HG02798 (cell line): ENCODE data around the gene NEK10.
"Not testable (repeated sequence)": the region's sequence is repeated elsewhere in the genome, so short reads cannot be mapped to it uniquely, and the experiment has no call there.

Experiments
- ATAC-seq: cut with Tn5 transposase; IDR thresholded peaks from one replicate; pipeline ENCODE4 v1.9.1; 2021; ENCODE audit warnings: mild to moderate bottlenecking; ENCODE audit not compliant: unreplicated experiment, poor library complexity

NEK10 gene

GRCh38 chr3:27319847-27320526 is 49.2 kb downstream of the NEK10 start:
- no peak for ATAC-seq

GRCh38 chr3:27319304-27319703 is 49.9 kb downstream of the NEK10 start:
- no peak for ATAC-seq

DNA sequence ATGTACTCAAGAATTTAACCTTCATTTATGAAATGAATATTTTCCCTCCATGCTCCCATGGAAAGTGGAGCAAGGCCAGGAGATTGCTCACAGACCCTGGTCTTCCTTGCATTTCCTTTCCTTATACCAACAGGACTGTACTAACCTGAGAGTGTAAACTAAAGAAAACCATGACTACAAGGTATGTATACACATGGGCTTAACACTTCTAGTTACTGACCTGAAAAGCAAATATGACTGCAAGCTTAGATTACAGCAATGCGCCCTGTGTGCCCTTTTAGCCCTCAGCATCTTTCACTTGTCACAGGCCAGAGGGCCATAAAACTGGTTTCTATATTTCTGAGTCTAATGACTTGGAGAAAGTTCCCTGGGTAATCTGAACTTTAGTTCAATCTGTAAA is 52.1 kb downstream of the NEK10 start:
- ATAC-seq = no peak

GRCh38 chr3:27315003-27315402 is 54.2 kb downstream of the NEK10 start:
- no peak for ATAC-seq

DNA sequence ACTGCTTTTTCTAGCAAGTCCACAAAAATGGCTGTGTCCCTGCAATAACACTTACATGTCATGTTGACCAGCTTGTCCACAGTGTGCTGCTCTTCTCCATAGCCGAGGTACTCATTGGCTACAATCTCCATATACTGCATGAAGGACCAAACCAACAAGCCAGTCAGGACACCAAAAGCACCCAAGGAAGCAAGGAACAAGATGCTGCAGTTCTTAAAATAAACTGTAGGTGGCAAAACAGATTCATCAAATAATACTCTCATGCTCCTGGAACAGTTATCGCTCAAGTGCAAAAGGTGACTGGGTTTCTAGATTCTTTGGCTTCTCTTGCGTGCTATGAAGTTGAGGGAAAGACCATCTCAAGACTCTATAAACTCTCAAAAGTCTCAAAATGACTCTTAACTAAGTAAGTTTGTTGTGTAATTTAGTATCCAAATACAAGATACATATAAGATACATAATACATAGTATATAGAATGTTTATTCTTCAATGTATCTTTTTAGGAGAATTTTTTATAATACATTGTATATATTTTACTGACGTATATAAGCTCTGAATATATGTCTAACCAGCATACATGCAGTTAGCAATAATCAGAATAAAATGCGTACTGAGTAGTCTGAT is 57.0 kb downstream of the NEK10 start:
- peak; percentile 91 for ATAC-seq

GRCh38 chr3:27311400-27311799 is 57.8 kb downstream of the NEK10 start:
- ATAC-seq = no peak

- no peak for ATAC-seq
These were observed 58.5 kb downstream of the NEK10 start for GRCh38 chr3:27310688-27311087.

GRCh38 chr3:27307566-27307965 is 61.6 kb downstream of the NEK10 start:
- ATAC-seq = no peak

DNA sequence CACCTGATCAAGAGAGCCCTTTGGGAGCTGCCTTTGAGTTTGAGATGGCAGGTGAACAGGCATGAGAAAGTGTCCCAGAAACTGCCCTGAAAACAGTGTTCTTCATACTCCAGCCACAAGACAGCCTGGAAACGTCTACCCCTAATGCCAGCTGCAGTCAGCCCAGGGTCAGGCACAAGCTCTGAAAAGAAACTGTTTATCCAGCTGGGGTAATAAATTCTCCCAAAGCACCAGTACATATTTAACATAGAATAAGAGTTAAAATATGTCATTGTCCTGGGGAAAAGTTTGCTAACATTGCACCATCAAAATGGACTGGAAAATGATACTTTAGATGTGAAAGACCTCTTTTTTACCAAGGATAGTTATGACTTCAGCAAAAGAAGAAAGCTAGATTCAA is 66.3 kb downstream of the NEK10 start:
- no peak for ATAC-seq

- not testable (repeated sequence) for ATAC-seq
These were observed 70.2 kb downstream of the NEK10 start for GRCh38 chr3:27298981-27299380.

DNA sequence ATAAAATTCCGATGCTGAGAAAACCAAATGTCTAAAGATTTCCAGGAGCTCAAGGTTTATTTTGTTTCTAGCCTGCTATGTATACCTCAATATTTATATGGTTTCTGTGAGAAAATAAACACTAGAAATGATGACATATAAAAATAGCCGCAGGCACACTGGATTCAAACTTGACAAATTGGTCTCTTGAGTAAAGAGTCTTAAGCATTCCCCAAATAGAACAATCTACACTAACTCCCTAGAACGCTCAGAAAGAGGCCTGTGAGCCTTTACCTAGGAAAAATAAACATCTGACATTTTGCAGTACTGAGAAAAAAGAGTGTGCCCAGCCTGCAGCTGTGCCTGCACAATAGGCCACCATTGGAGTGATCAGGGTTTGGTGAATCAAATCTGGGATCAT is 75.2 kb downstream of the NEK10 start:
- ATAC-seq = no peak

- no peak for ATAC-seq
These were observed 78.4 kb downstream of the NEK10 start for GRCh38 chr3:27290760-27291159.

DNA sequence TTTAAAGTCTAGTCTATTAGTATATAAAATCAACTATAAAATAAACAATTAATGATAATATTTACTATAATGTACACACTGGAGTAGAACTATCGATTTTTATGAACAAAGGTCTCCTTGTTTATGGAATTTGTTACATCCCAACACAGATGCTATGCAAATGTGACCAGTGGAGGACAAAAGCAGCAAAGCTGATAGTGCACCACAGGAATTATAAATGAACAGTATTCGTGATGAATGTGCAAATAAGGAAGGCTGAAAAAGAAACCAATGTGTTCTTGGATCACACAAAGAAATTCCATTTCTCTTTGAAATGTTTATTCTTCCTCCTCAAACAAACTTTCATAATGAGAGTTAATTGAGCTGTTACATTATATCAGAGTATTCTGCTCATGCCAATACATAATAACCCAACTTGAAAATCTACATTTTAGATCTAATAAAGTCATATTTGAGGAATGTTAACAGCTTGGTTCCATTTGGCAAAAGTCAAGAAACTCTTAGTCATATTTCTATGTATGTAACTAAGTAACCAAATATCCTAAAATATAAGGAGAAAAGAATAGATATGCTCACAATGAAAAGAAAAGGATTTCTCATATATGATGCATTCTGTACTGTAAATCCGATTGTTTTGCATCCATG is 79.3 kb downstream of the NEK10 start:
- ATAC-seq = no peak

DNA sequence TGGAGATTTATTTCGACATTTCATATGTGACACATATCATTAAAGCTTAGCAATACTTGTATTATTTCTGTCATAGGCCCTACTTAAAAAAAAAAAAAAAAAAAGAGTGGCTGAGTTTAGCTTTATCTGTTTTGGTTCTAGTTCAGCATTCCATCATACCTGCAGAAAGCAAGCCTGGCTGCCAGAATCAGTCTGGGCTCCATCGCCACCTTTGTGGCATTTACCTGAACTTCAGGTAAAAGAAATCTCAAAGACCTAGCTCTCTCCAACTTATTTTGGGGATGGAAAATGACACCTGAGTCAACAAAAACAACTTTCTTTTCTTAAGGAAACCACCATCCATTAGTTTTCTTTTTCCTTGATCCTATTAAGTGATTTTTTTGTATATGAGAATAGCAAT is 82.1 kb downstream of the NEK10 start:
- no peak for ATAC-seq

- ATAC-seq = not testable (repeated sequence)
These were observed 82.7 kb downstream of the NEK10 start for GRCh38 chr3:27286467-27286866.

DNA sequence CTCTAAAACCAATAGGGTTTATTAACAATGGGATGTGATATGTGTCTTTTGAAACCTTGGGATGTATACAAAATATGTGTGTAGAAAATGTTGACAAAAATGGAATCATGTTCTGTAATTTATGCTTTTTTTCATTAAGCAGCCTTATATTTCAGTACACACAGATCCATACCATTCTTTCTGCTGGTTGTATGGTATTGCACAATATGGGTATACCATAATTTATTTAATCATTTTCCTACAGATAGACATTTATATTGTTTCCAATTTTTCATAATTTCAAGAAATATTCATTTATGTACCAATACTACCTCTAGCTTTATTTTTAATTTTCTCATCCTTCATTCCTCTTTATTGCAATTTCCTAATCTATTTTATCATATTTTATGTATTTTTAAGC is 83.5 kb downstream of the NEK10 start:
- no peak for ATAC-seq

DNA sequence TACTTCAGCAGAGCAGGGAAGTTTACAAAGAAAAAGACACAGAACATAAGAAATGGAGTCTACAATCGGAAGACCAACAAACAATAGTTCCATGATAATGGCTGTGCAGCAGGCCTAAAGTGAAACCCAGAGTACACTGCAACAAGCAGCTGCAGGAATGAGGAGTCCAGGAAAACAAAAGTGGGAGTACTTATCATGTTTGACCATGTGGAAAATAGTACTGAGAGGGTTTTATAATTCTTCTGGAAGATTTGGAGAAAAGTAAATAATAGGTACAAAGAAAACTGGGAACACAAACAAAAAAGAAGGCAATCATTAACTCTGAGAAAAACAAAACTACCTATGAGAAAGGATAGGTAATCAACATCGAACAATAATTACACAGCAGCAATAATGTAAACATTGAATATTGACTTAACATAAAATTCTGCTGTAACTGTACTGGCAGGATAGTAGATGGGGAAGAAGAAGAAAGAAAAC is 87.5 kb downstream of the NEK10 start:
- ATAC-seq = no peak

DNA sequence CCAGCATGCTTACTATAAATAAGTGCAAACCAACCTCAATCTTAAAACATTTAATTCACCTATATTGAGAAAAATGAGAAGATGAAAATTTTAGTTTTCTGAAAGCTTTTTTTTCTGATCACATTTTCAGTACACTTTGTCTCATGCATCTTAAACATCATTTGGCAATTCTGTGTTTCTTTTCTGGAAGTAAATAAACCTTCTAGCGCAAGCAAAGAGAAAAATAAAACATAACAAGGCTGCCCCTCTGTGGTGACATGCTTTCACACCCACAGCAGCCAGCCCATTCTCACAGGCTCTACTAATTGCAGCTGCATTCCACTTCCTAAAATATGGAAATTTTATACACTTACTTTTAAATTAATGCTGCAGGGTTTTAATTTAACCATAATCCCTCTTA is 90.1 kb downstream of the NEK10 start:
- no peak for ATAC-seq

GRCh38 chr3:27278383-27279055 is 90.7 kb downstream of the NEK10 start:
- no peak for ATAC-seq

- ATAC-seq = no peak
These were observed 93.7 kb downstream of the NEK10 start for GRCh38 chr3:27275441-27275990.

- ATAC-seq = no peak
These were observed 97.3 kb downstream of the NEK10 start for GRCh38 chr3:27271890-27272289.
